Immature natural killer cell (primary cell): ENCODE measurements around the gene AKR7A3. TPM values are rescaled to one million over a fixed set of nuclear protein-coding genes. Genes with fewer than 3 reads are reported as not detected.
A peak's percentile ranks its signal among the peaks of the same experiment; 100 is the strongest.
"Not testable (repeated sequence)": the region's sequence is repeated elsewhere in the genome, so short reads cannot be mapped to it uniquely, and the experiment has no call there.

Experiments
- DNase-seq, 3 donors: peaks; one replicate each; pipeline ENCODE4 v3.0.0; 2022; ENCODE audit warnings: mixed read lengths in 1 of 3
- H3K27ac Mint-ChIP-seq, 6 donors: one replicate each; pipeline ENCODE4 v1.8.0; 2020; ENCODE audit warnings: mixed read lengths in 6 of 6, mild to moderate bottlenecking in 5 of 6, inconsistent platforms in 4 of 6, moderate library complexity in 3 of 6
- H3K27me3 Mint-ChIP-seq, 3 donors: one replicate each; pipeline ENCODE4 v1.8.0; 2020 to 2021; ENCODE audit warnings: low read depth in 3 of 3, mild to moderate bottlenecking in 3 of 3, mixed read lengths in 3 of 3, moderate library complexity in 3 of 3, inconsistent platforms in 1 of 3
- H3K36me3 Mint-ChIP-seq, 3 donors: one replicate each; pipeline ENCODE4 v1.8.0; 2020; ENCODE audit warnings: mixed read lengths in 3 of 3, inconsistent platforms in 2 of 3, mild to moderate bottlenecking in 2 of 3
- H3K4me1 Mint-ChIP-seq, 2 donors: one replicate each; pipeline ENCODE4 v1.8.0; 2020; ENCODE audit warnings: inconsistent platforms in 2 of 2, mild to moderate bottlenecking in 2 of 2, mixed read lengths in 2 of 2, moderate library complexity in 1 of 2
- H3K4me3 Mint-ChIP-seq, 5 donors: one replicate each; pipeline ENCODE4 v1.8.0; 2020; ENCODE audit warnings: mild to moderate bottlenecking in 5 of 5, mixed read lengths in 5 of 5, inconsistent platforms in 3 of 5, moderate library complexity in 3 of 5
- H3K9me3 Mint-ChIP-seq, 6 donors: one replicate each; pipeline ENCODE4 v1.8.0; 2020; ENCODE audit warnings: mild to moderate bottlenecking in 6 of 6, mixed read lengths in 6 of 6, inconsistent platforms in 4 of 6, moderate library complexity in 3 of 6
- polyA plus RNA-seq, 3 donors: library from polyadenylated mRNA; unstranded; fragments of 300-500 nt; fragmentation: Illumina TruSeq; gene quantifications; one replicate each; pipeline ENCODE4 v1.2.3, GENCODE V29; 2021

The AKR7A3 gene
- polyA plus RNA-seq, 3 donors from 2014 or later: not detected

DNA sequence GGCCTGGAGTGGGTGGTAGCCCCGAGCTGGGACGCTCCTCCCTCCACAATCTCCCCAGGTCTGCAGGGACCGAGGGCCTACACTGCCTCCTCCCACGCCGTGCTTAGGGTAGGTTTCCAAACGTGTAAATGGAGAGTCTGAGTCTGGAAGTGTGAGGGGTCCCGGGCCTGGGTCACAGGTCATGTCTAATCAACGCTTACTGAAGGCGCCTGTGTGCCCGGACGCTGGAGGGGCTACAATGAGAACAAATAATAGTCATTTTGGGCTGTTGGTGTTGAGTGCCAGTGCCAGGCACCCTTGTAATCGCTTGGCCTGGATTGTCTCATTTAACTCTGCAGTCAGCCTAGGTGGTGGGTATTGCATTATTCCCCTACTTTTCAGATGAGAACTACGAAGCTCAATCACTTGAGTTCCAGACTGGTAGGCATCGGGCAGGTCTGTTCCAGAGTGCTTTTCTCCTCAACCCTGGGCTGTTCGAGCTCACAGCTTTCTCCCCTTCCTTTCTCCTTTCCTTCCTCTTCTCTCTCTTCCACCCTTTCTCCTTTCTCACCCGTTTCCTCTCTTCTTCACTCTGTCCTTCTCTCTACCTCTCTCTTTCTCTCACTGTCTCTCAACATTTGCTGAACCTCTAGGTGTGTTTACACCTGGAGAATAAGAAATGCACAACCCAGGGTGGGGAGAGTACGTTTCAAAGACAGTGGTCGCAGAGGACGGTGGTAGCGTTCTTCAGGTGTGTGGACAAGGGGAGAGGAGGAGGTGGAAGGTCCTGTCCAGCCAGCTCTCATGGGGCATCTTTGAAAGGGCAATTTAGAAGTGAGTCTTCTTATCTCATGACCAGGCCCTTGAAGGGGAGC, 24.4 kb upstream of the AKR7A3 start:
- H3K27ac Mint-ChIP-seq: peak overlapping the region; percentile 48 to 86 (median 72)
- peaks cover 45 to 48% of the 10 kb centered on the region in 2 donors for H3K4me1 Mint-ChIP-seq
- no peaks in the 10 kb centered on the region for H3K9me3 Mint-ChIP-seq
- H3K4me3 Mint-ChIP-seq: peak overlapping the region; percentile 75 to 88 (median 79)
- no peak for DNase-seq
- H3K27me3 Mint-ChIP-seq: peaks cover 4 to 10% (median 5%) of the 10 kb centered on the region in 3 donors
- H3K36me3 Mint-ChIP-seq: no peaks in the 10 kb centered on the region

DNA sequence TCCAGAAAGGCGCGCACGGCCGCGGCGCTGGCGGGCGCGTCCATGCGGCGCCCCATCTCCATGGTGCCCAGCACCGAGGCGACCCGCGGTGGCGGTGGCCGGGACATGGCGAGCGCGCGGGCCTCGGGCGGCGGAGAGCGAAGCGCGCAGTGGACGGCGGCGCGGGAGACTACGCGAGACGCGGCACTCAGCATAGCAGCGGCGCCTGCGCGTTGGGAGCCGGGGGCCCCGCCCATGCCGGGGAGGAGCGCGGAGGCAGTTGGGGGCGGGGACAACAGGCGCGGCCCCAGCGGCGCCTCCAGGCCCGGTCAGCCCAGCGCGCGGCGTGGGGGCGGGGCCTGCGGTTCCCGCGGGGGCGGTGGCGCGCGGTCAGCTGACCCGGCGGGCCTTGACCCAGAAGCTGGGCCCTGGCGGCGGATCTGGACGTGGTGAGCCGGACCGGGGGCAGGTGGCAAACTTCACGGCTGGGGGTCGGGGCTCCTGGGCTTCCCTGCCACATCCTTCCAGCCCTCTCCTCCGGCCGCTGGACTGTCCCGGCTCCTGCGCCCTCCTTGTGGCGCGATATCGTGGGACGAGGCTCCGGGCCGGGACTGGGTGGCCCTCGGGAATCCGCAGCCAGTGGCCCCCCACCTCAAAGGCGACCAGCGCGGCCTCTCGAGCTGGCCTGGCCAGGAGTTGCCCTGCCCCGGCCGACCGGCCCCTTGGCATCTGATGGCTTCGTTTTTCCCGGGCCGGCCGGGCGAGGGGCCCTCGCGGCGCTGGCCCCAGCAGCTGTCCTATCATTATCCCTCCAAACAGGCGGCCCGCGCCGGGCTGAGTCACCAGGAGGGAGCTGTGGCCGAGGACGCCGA, 23.6 kb upstream of the AKR7A3 start, which contains the start of the genes AKR7A2 and SLC66A1:
Gene AKR7A2 (minus strand): TSS at position 214 of the 851 bp plus-strand sequence. CDS start 20 bp downstream, at position 194.
Gene SLC66A1 (plus strand): TSS at position 396 of the 851 bp plus-strand sequence. CDS start 5,352 bp downstream, outside the sequence.
- peak within 1 kb of the TSS; percentile 72 to 90 (median 80) for H3K27ac Mint-ChIP-seq
- peaks cover 45 to 52% of the 10 kb centered on the region in 2 donors for H3K4me1 Mint-ChIP-seq
- H3K9me3 Mint-ChIP-seq: no peaks in the 10 kb centered on the region
- peak within 1 kb of the TSS; percentile 85 to 95 (median 88) for H3K4me3 Mint-ChIP-seq
- peaks cover 4 to 7% (median 6%) of the 10 kb centered on the region in 3 donors for H3K36me3 Mint-ChIP-seq
- peak; percentile 86 to 95 (median 92) for DNase-seq
- peaks cover 4 to 10% (median 5%) of the 10 kb centered on the region in 3 donors for H3K27me3 Mint-ChIP-seq

- Mint-ChIP-seq H3K9me3 (no peaks in the 10 kb centered on the region), H3K36me3 (peaks cover 4 to 10% (median 6%) of the 10 kb centered on the region in 3 donors), H3K4me3 (peak overlapping the region; percentile 85 to 95 (median 88)), H3K27me3 (peaks cover 3 to 10% (median 3%) of the 10 kb centered on the region in 3 donors), H3K27ac (peak overlapping the region in 5 of 6 donors; percentile 72 to 90 (median 83)), H3K4me1 (peaks cover 45 to 47% of the 10 kb centered on the region in 2 donors)
- DNase-seq: peak in 1 of 3 donors; percentile 15
Observed at GRCh38 chr1:19311503-19311930, 22.9 kb upstream of the AKR7A3 start.

GRCh38 chr1:19310720-19311502, 22.3 kb upstream of the AKR7A3 start:
- Mint-ChIP-seq H3K4me3 (peak overlapping the region; percentile 85 to 95 (median 88)), H3K36me3 (peaks cover 4 to 10% (median 6%) of the 10 kb centered on the region in 3 donors), H3K4me1 (peaks cover 40 to 41% of the 10 kb centered on the region in 2 donors), H3K9me3 (no peaks in the 10 kb centered on the region), H3K27ac (peak overlapping the region in 5 of 6 donors; percentile 72 to 90 (median 83)), H3K27me3 (peaks cover 3 to 8% (median 3%) of the 10 kb centered on the region in 3 donors)
- peak in 1 of 3 donors; percentile 15 for DNase-seq

GRCh38 chr1:19310061-19310460, 21.5 kb upstream of the AKR7A3 start:
- no peak for DNase-seq
- Mint-ChIP-seq H3K36me3 (peaks cover 6 to 19% (median 10%) of the 10 kb centered on the region in 3 donors), H3K4me3 (peak overlapping the region; percentile 7 to 95 (median 88)), H3K4me1 (peaks cover 35 to 37% of the 10 kb centered on the region in 2 donors), H3K27ac (no peak overlapping the region), H3K27me3 (peaks cover 3 to 8% (median 3%) of the 10 kb centered on the region in 3 donors), H3K9me3 (no peaks in the 10 kb centered on the region)

DNA sequence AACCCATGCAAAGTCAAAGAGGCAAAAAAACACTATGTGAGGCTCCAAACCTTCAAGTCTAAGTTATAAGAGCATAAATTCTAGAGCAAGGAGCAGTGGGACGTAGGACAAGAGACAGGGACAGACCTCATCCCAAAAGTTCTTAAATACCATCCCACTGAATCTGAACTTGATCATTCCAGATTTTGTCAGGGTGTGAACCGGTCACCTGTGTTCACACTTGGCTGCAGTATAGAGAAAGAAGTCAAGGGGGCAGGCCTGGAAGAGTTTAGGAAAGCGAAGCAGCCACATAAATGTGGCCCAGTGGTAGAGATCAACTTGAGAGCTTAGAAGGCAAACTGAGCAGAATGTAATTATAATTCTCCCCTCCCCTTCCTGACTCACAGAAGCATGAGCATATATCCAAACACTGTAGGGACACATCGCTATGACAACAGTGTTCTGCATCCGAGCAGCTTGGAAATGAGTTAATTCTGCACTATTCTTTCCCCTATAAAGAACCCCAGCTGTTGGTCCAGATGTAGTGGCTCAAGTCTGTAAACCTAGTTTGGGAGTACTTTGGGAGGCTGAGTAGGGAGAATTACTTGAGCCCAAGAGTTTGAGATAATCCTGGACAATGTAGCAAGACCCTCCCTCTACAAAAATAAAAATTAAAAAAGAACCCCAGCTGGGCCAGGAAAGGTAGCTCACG, 20.7 kb upstream of the AKR7A3 start:
- Mint-ChIP-seq H3K4me3 (peak overlapping the region in 2 of 5 donors; percentile 14 to 18), H3K36me3 (peaks cover 13 to 27% (median 17%) of the 10 kb centered on the region in 3 donors), H3K27me3 (peaks cover 3 to 8% (median 3%) of the 10 kb centered on the region in 3 donors), H3K27ac (no peak overlapping the region), H3K4me1 (peaks cover 35 to 37% of the 10 kb centered on the region in 2 donors), H3K9me3 (no peaks in the 10 kb centered on the region)
- DNase-seq: no peak

DNA sequence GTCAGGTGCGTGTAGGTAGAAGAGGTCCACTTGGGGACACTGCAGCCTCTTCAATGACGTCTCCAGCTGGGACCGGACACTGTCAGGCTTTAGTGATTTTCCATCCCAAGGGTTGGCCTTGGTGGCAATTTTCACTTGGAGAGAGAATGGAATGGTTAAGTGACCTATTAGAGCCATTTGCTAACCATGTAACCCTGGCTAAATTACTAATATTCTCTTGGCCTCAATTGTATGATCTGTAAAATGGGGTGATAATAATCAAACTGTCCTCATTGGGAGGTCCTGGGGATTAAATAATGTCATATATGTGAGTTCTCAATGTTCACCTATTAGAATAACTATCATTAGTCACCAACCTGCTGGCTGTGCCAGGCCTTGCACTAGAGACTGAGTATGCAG, 19.9 kb upstream of the AKR7A3 start:
- Mint-ChIP-seq H3K36me3 (peaks cover 17 to 33% (median 20%) of the 10 kb centered on the region in 3 donors), H3K9me3 (no peaks in the 10 kb centered on the region), H3K4me1 (peaks cover 30 to 34% of the 10 kb centered on the region in 2 donors), H3K4me3 (peak overlapping the region in 2 of 5 donors; percentile 4 to 14), H3K27me3 (peaks cover 3 to 6% (median 3%) of the 10 kb centered on the region in 3 donors), H3K27ac (no peak overlapping the region)
- no peak for DNase-seq

DNA sequence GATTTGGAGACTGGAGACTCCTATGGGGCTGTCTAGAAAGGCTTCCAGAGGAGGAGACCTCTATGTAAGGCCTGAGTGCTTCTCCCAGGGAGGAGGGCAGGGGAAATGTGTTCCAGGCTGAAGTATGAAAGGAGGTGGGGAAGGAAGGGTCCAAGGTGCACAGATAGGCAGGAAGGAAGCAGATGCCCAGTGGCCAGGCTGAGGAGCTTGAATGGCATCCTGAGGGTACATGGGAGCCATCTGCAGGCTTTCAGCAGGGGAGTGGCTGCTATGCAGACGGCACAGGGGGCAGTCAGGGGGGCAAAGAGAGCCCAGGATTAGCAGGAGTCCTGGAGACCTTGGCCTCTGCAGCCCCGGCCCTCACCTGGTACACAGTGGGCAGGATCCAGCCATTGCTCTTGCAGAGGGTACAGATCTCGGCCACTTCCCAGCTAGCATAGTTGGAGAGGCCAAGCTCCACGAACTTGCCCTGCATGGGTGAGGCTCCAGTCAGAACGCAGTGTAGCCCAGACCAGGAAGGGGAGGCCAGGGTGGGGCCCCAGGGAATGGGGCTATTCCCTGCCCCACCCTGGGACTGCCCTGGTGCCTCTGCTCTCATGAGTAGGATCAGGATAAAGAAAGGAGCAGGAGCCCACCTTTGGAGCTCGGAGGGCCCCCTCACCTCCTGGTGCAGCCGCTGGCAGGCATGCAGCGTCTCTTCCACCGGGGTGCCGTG, 19.4 kb upstream of the AKR7A3 start:
- Mint-ChIP-seq H3K9me3 (no peaks in the 10 kb centered on the region), H3K4me1 (peaks cover 24 to 28% of the 10 kb centered on the region in 2 donors), H3K27ac (no peak overlapping the region), H3K36me3 (peaks cover 20 to 36% (median 22%) of the 10 kb centered on the region in 3 donors), H3K4me3 (no peak overlapping the region), H3K27me3 (peaks cover 0 to 3% (median 3%) of the 10 kb centered on the region in 3 donors)
- DNase-seq: no peak

- Mint-ChIP-seq H3K4me1 (peaks cover 20 to 25% of the 10 kb centered on the region in 2 donors), H3K27ac (no peak overlapping the region), H3K4me3 (no peak overlapping the region), H3K36me3 (peaks cover 20 to 40% (median 27%) of the 10 kb centered on the region in 3 donors), H3K27me3 (no peaks in the 10 kb centered on the region), H3K9me3 (no peaks in the 10 kb centered on the region)
- DNase-seq: no peak
Observed at GRCh38 chr1:19306941-19307340, 18.4 kb upstream of the AKR7A3 start.

DNA sequence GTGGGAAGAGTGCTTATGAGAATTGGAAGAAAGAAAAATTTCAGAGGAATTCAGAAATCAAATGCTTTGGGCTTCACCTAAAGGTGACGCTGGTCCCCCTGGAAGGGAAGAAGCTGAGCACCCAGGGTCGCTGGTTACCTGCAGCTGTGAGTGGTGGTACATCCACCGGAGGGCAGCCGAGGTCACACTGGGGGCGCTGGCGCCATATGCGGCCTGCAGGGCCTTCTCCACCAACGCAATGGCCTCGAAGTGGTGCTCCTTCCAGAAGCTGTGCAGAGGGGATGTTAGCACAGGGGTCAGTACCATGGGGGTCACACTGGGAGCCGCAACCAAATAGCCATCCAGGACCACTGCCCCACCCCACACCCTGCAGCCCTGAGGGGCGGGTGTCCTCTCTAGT, 17.3 kb upstream of the AKR7A3 start:
- no peak for DNase-seq
- Mint-ChIP-seq H3K36me3 (peaks cover 20 to 40% (median 27%) of the 10 kb centered on the region in 3 donors), H3K9me3 (no peaks in the 10 kb centered on the region), H3K27ac (no peak overlapping the region), H3K27me3 (no peaks in the 10 kb centered on the region), H3K4me3 (no peak overlapping the region), H3K4me1 (peaks cover 13 to 18% of the 10 kb centered on the region in 2 donors)

- H3K36me3 Mint-ChIP-seq: peaks cover 20 to 40% (median 27%) of the 10 kb centered on the region in 3 donors
- not testable (repeated sequence) for H3K4me3 Mint-ChIP-seq, DNase-seq, H3K27ac Mint-ChIP-seq, H3K4me1 Mint-ChIP-seq, H3K9me3 Mint-ChIP-seq, H3K27me3 Mint-ChIP-seq
Observed at GRCh38 chr1:19304081-19304480, 15.5 kb upstream of the AKR7A3 start.

DNA sequence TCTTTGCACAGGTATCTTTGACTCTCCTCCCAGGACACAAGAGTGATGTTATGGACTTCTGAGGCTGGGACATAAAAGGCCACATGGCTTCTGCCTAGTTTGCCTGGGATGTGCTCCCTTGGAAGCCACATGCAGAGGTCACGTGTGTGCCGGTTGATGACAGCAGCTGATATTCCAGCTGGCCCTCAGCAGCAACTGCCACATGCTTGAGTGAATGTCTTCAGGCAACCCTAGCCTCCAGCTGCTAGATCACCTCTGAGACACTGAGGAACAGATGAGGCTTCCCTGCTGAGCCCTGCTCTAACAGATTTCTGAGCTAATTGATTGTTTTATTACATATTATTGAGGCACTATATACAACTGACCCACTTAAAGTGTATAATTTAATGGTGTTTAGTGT, 11.6 kb upstream of the AKR7A3 start:
- Mint-ChIP-seq H3K4me1 (no peaks in the 10 kb centered on the region), H3K36me3 (peaks cover 18 to 34% (median 20%) of the 10 kb centered on the region in 3 donors), H3K27ac (no peak overlapping the region), H3K9me3 (peaks cover 0 to 5% (median 2%) of the 10 kb centered on the region in 6 donors), H3K4me3 (no peak overlapping the region), H3K27me3 (no peaks in the 10 kb centered on the region)
- no peak for DNase-seq
